Measurements from ENCODE around the gene PIK3C2G.
"Not testable (repeated sequence)": the region's sequence is repeated elsewhere in the genome, so short reads cannot be mapped to it uniquely, and the experiment has no call there.

PIK3C2G gene

GRCh38 chr12:18658179-18658578 is 396.9 kb downstream of the PIK3C2G start:
- DNase-seq, result no peak

GRCh38 chr12:18658829-18659228 is 397.5 kb downstream of the PIK3C2G start:
- DNase-seq, result no peak

GRCh38 chr12:18676141-18676540 is 414.8 kb downstream of the PIK3C2G start:
- DNase-seq, result no peak

GRCh38 chr12:18676996-18677588 is 415.8 kb downstream of the PIK3C2G start:
- no peak for DNase-seq

GRCh38 chr12:18681818-18682217 is 420.5 kb downstream of the PIK3C2G start:
- DNase-seq, result no peak

- no peak for DNase-seq
These were observed 422.2 kb downstream of the PIK3C2G start for GRCh38 chr12:18683327-18684013.

- DNase-seq, result no peak
These were observed 423.1 kb downstream of the PIK3C2G start for GRCh38 chr12:18684430-18684829.

- no peak for DNase-seq
These were observed 428.5 kb downstream of the PIK3C2G start for GRCh38 chr12:18689771-18690170.

GRCh38 chr12:18690653-18691052 is 429.3 kb downstream of the PIK3C2G start:
- DNase-seq, result no peak

- not testable (repeated sequence) for DNase-seq
These were observed 432.7 kb downstream of the PIK3C2G start for GRCh38 chr12:18693986-18694385.

- DNase-seq, result no peak
These were observed 435.8 kb downstream of the PIK3C2G start for GRCh38 chr12:18696971-18697602.

Measured in NCI-H526 (cell line).